Measurements from ENCODE around the gene PCDHGB4.

DNA sequence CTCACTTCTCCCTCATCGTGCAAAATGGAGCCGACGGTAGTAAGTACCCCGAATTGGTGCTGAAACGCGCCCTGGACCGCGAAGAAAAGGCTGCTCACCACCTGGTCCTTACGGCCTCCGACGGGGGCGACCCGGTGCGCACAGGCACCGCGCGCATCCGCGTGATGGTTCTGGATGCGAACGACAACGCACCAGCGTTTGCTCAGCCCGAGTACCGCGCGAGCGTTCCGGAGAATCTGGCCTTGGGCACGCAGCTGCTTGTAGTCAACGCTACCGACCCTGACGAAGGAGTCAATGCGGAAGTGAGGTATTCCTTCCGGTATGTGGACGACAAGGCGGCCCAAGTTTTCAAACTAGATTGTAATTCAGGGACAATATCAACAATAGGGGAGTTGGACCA, 43.8 kb downstream of the PCDHGB4 start:
- TF ChIP-seq EZH2 (IDR thresholded peaks at IDR 0.05; ENCODE audit: borderline replicate concordance, insufficient read depth, low read length, poor library complexity, severe bottlenecking) (no peak), POLR2AphosphoS5 (IDR thresholded peaks at IDR 0.05) (no peak), TAF1 (IDR thresholded peaks at IDR 0.05; ENCODE audit: low read depth) (no peak), SMC3 (conservative IDR thresholded peaks at IDR 0.05; ENCODE audit: poor library complexity) (no peak), RAD21 (conservative IDR thresholded peaks at IDR 0.05) (no peak)
- TF ChIP-seq, protein P1, sequence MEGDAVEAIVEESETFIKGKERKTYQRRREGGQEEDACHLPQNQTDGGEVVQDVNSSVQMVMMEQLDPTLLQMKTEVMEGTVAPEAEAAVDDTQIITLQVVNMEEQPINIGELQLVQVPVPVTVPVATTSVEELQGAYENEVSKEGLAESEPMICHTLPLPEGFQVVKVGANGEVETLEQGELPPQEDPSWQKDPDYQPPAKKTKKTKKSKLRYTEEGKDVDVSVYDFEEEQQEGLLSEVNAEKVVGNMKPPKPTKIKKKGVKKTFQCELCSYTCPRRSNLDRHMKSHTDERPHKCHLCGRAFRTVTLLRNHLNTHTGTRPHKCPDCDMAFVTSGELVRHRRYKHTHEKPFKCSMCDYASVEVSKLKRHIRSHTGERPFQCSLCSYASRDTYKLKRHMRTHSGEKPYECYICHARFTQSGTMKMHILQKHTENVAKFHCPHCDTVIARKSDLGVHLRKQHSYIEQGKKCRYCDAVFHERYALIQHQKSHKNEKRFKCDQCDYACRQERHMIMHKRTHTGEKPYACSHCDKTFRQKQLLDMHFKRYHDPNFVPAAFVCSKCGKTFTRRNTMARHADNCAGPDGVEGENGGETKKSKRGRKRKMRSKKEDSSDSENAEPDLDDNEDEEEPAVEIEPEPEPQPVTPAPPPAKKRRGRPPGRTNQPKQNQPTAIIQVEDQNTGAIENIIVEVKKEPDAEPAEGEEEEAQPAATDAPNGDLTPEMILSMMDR (IDR thresholded peaks at IDR 0.05; ENCODE audit: poor library complexity, severe bottlenecking) = no peak
- TF ChIP-seq, protein P2, sequence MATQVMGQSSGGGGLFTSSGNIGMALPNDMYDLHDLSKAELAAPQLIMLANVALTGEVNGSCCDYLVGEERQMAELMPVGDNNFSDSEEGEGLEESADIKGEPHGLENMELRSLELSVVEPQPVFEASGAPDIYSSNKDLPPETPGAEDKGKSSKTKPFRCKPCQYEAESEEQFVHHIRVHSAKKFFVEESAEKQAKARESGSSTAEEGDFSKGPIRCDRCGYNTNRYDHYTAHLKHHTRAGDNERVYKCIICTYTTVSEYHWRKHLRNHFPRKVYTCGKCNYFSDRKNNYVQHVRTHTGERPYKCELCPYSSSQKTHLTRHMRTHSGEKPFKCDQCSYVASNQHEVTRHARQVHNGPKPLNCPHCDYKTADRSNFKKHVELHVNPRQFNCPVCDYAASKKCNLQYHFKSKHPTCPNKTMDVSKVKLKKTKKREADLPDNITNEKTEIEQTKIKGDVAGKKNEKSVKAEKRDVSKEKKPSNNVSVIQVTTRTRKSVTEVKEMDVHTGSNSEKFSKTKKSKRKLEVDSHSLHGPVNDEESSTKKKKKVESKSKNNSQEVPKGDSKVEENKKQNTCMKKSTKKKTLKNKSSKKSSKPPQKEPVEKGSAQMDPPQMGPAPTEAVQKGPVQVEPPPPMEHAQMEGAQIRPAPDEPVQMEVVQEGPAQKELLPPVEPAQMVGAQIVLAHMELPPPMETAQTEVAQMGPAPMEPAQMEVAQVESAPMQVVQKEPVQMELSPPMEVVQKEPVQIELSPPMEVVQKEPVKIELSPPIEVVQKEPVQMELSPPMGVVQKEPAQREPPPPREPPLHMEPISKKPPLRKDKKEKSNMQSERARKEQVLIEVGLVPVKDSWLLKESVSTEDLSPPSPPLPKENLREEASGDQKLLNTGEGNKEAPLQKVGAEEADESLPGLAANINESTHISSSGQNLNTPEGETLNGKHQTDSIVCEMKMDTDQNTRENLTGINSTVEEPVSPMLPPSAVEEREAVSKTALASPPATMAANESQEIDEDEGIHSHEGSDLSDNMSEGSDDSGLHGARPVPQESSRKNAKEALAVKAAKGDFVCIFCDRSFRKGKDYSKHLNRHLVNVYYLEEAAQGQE (IDR thresholded peaks at IDR 0.05; ENCODE audit: borderline replicate concordance) = no peak
